GM12873 (cell line): ENCODE measurements around the gene COG6.

Experiments used
- TF ChIP-seq, protein P1 (sequence below): IDR thresholded peaks from 2 replicates; pipeline ENCODE4 v1.5.1; 2012; ENCODE audit warnings: low read depth, mild to moderate bottlenecking, moderate library complexity, low read length, control low read depth; ENCODE audit not compliant: insufficient read depth; ENCODE audit errors: missing control alignments

The COG6 gene

DNA sequence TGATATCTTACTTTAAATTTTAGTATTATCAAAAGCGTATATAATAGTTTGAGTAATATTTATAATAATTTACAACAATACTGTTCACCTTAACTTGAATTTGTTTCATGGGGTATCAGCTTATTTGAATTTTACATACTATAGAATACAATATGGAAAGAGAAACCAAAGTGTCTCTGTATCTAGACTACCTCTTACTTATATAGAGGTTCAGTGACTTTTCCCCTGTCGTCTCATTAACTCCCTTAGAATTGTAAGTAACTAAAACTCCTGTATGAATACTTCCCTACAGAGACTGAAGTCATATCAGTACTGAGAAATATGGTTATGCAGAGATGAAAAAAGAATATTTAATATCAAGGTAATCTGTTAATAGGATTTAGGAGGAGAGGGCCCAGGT, 26.8 kb downstream of the COG6 start:
- TF ChIP-seq, protein P1, sequence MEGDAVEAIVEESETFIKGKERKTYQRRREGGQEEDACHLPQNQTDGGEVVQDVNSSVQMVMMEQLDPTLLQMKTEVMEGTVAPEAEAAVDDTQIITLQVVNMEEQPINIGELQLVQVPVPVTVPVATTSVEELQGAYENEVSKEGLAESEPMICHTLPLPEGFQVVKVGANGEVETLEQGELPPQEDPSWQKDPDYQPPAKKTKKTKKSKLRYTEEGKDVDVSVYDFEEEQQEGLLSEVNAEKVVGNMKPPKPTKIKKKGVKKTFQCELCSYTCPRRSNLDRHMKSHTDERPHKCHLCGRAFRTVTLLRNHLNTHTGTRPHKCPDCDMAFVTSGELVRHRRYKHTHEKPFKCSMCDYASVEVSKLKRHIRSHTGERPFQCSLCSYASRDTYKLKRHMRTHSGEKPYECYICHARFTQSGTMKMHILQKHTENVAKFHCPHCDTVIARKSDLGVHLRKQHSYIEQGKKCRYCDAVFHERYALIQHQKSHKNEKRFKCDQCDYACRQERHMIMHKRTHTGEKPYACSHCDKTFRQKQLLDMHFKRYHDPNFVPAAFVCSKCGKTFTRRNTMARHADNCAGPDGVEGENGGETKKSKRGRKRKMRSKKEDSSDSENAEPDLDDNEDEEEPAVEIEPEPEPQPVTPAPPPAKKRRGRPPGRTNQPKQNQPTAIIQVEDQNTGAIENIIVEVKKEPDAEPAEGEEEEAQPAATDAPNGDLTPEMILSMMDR, result no peak

DNA sequence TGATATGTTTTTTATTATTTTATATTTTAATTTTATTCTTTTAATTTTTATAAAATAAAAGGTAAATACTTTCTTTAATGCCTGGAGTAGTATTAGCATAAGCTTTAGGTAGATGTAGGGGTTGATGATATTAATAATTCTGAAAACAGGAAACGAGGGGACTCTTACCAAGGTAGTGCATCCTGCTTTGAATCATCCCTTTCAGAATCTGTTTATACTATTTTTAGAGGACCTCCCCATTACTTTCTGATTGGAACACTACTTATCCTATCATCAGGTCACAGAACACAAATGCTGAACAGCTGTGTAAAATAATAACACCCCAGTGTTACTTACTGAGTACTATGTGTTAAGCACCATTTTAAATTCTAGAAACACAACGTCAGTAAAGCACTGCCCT, 27.3 kb downstream of the COG6 start:
- TF ChIP-seq, protein P1, result no peak

DNA sequence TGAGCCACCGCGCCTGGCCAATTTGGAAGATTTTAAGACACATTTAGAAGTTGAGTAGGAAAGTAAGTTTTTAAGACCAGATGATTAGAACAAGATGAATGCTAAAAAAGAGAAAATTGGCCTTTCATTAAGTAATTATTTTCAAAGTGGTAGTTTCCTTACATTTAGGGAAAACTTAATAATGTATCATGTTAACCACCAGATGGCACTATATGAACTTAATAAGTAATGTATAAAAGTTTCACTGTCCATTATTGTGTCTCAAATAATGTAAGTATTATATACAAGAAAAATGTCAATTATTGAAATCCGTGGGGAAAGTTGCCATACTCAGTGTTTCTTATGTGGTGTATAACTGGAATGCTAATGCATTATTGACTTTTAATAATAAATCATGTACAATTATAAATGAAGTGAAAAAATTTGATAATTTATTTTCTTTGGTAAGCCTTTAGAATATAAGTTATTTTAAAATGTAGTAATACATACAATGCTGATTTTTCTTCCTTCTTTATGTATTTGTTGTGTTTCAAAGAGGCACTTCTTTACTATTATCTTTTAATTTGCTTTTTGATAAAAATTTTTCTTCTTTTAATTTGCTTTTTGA, 29.2 kb downstream of the COG6 start:
- TF ChIP-seq, protein P1, result no peak

DNA sequence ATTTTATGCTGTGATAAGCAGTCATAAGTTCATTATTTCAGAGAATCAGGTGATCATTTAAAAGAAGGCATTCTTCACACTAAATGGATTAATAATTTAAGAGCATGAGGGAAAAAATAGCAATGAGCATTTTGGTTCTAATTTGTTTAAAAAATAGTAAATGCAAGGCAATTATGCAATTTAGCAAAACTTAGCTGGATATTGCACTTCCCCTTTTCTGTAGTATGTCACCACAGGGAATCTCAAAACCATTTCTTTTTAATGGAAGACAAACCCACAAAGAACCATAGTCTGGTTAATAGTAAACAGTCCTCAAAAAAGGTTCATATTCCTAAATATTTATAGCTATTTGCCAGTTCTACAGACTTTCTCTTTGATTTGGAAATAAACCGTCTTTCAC, 30.2 kb downstream of the COG6 start:
- TF ChIP-seq, protein P1, result no peak

DNA sequence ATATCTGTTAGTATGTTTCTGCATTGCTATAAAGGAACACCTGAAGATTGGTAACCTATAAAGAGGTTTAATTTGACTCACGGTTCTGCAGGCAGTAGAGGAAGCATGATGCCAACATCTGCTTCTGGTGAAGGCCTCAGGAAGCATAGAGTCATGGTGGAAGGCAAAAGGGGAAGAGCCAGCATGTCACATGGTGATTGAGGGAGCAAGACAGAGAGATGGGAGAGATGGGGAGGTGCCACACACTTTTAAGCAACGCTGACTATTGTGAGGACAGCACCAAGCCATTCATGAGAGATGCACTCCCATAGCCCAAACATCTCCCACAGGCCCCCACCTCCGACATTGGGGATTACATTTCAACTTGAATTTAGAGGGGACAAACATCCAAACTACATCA, 32.8 kb downstream of the COG6 start:
- TF ChIP-seq, protein P1, result no peak

DNA sequence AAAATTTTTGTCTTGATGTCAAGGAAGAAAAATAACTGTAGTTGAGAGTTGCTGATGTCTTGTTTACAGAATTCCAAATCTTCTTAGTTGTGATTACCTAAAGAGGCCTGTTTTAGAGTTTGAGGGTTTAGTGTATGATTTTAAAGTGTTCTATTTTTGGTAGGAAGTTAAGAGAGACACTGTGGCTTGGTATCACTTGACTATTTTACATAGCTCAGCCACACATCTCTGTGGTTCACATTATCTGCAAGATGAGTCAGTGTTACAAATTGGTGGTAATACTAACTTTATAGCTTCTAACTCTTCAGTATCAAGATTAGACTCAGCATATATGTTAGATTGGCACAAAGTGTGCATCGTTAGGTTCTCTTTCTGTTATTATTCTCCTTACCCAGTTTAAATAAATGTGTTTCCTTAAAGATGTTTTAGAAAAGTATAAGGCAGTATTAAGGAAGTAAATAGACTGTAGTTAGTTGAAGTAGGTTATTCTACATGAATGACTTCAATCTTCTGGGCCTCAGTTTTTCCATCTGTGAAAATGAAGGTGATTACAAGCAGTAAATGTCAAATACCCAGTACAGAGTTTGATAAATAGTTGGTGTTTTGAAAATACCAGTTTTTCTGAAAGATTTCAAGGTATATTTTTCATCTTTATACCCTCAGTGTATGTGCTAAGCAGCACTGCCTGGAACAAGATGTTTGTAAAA, 33.4 kb downstream of the COG6 start:
- TF ChIP-seq, protein P1, result no peak

DNA sequence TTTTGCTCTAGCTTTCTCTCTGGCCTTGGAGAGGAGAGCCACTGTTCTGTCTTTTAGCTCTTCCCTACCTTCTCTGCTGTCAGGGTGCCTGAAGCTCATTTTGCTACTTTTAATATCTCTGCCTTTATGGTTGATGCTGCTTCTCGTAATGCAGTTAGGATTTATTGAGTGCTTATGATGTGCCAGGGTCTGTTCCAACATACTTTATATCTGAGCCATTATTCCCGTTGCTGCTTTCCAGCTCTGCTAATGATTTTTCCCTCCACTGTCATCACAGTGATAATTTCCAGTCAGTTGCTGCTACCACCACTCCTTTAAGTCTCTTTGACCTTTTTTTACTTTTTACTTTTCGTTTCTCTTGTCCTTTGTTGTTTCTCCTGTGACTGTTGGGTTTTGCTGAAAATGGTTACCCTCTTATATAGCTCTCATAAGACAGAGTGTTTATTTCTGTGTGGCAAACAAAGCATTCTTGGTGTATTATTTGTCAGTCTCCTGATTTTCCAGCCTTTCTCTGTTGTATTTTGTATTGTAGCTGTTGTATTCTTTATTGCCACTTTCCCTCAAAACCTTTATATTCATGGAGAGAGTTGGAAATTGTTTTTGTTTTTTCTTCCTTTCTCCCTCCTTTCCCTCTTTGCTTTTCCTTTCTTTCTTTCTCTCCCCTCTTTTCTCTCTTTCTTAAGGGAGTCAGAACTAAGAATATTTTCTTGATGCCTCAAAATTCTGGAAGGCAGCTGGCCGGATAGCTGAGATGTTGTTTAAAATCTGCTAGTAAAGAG, 37.4 kb downstream of the COG6 start:
- TF ChIP-seq, protein P1, result no peak
